Heart left ventricle (tissue), 13 donors: ENCODE data around the gene ALDH1L1.

Source experiments
- CTCF ChIP-seq, 12 donors: fragments of 200-600 bp; sonication (generic) in 4 of 12; IDR thresholded peaks; one replicate each; pipeline versions ENCODE4 v1.5.0 to v1.8.0; 2018 to 2022; ENCODE audit warnings: antibody characterized with exemption in 12 of 12, mild to moderate bottlenecking in 5 of 12
- POLR2A ChIP-seq, 2 donors: fragments of 450-650 bp; IDR thresholded peaks; one replicate each; pipeline ENCODE4 v1.6.1; 2017; ENCODE audit warnings: antibody characterized with exemption in 2 of 2, mild to moderate bottlenecking in 2 of 2, moderate library complexity in 2 of 2
- donor health status: ischemic (EF 13 %, LVEDD 7.1; RV severe dilation, severe dysfunction).
- donor health status: DM: no; HTN: yes; CAD: no.
- donor health status: DM: no; HTN: no; CAD: no.
- donor health status: ischemic (EF 25% LVEDD 6.9; RV normal size, moderate dysfunction).
- donor health status: ischemic (EF 25% LVEDD 5.7; RV mildly dilated, moderate dysfunction).
- donor health status: ischemic (EF 35%, LVEDD 5.7; RV mildly dilated, moderate dysfunction).
- donor health status: nonischemic (EF 11% LVEDD 7.7; RV severe dilation, severe dysfunction).
- donor health status: DM: yes; HTN: yes; CAD: no.
- donor health status: PGD.
- donor health status: ischemic (EF 29% LVEDD 5.4; RV normal size, mild dysfunction).
- donor health status: nonischemic (EF 23%, LVEDD 6.1; RV moderate dilation, normal function).

- TF ChIP-seq POLR2A (IDR thresholded peaks at IDR 0.05): no peak
- TF ChIP-seq CTCF (IDR thresholded peaks at IDR 0.05): no peak
Measured at GRCh38 chr3:126110431-126111125, 69.8 kb downstream of the ALDH1L1 start.
